H1 (cell line): ENCODE data around the gene AMZ1. TPM values are rescaled to one million over a fixed set of nuclear protein-coding genes. Genes with fewer than 3 reads are reported as not detected.

Experiments used
- CTCF ChIA-PET: fragments of 300-600 bp; sonication (Branson Sonifier 250); formaldehyde crosslinking; loops from one replicate; lab custom pipeline; 2021; ENCODE audit not compliant: partially characterized antibody; lab: Charles Lee
- POLR2A ChIA-PET: fragments of 300-600 bp; sonication (Branson Sonifier 250); formaldehyde crosslinking; loops from one replicate; lab custom pipeline; 2021; ENCODE audit warnings: inconsistent platforms; ENCODE audit not compliant: partially characterized antibody; lab: Charles Lee
- DNase-seq, 2 experiments: peaks; one replicate each; pipeline versions ENCODE4 v3.0.0 to v3.0.0-alpha.2; 2010 to 2022; ENCODE audit warnings: low spot score in 2 of 2, low read depth in 1 of 2, mixed read lengths in 1 of 2
- FAIRE-seq: peaks from 2 replicates; lab custom pipeline; 2011; peaks lifted over from hg19 to GRCh38; lab: Jason Lieb, UNC
- H2AFZ ChIP-seq: 2 replicates; pipeline ENCODE4 v1.8.1; 2012; ENCODE audit warnings: low read length, inconsistent platforms
- H2AK5ac ChIP-seq: 2 replicates; pipeline ENCODE4 v1.6.1; 2013; ENCODE audit warnings: low read depth, low read length
- H2BK120ac ChIP-seq: replicated peaks from 2 replicates; pipeline ENCODE3; 2013; ENCODE audit warnings: low read depth, low read length, inconsistent platforms
- H2BK12ac ChIP-seq: 2 replicates; pipeline ENCODE4 v1.6.1; 2013; ENCODE audit warnings: low read depth, low read length
- H2BK15ac ChIP-seq: 2 replicates; pipeline ENCODE4 v1.6.1; 2013; ENCODE audit warnings: low read length
- H2BK20ac ChIP-seq: 2 replicates; pipeline ENCODE4 v1.6.1; 2013; ENCODE audit warnings: low read length
- H2BK5ac ChIP-seq: 2 replicates; pipeline ENCODE4 v1.6.1; 2013; ENCODE audit warnings: low read depth, low read length
- H3K14ac ChIP-seq: 2 replicates; pipeline ENCODE4 v1.6.1; 2013; ENCODE audit warnings: inconsistent platforms; ENCODE audit not compliant: insufficient read length
- H3K18ac ChIP-seq: 2 replicates; pipeline ENCODE4 v1.6.1; 2013; ENCODE audit warnings: low read length; ENCODE audit errors: extremely low read depth
- H3K23ac ChIP-seq: 2 replicates; pipeline ENCODE4 v1.6.1; 2013; ENCODE audit warnings: inconsistent platforms; ENCODE audit not compliant: insufficient read length
- H3K23me2 ChIP-seq: 2 replicates; pipeline ENCODE4 v1.6.1; 2013; ENCODE audit warnings: low read depth, low read length
- H3K27ac ChIP-seq: 2 replicates; pipeline ENCODE4 v1.6.1; 2011; ENCODE audit warnings: low read depth, low read length, inconsistent platforms
- H3K27me3 ChIP-seq, 4 experiments: replicated peaks in 1 of 4; 1 replicate in 1 of 4; 2 replicates in 3 of 4; pipeline versions ENCODE4 v1.6.1 to v1.8.1; 2011 to 2013; ENCODE audit warnings: low read length in 3 of 4, mild to moderate bottlenecking in 3 of 4, inconsistent platforms in 2 of 4, mixed read lengths in 2 of 4, moderate library complexity in 1 of 4; ENCODE audit not compliant: control insufficient read depth in 3 of 4, insufficient read depth in 3 of 4; ENCODE audit errors: extremely low read depth in 1 of 4
- H3K36me3 ChIP-seq, 4 experiments: 2 replicates each; pipeline versions ENCODE4 v1.6.1 to v1.8.1; 2011 to 2013; ENCODE audit warnings: mild to moderate bottlenecking in 4 of 4, low read length in 3 of 4, moderate library complexity in 2 of 4, control low read depth in 1 of 4, inconsistent platforms in 1 of 4; ENCODE audit not compliant: insufficient read depth in 4 of 4, control insufficient read depth in 2 of 4
- H3K4ac ChIP-seq: replicated peaks from 2 replicates; pipeline ENCODE3; 2013; ENCODE audit warnings: low read length, low read depth, mixed read lengths, inconsistent platforms; ENCODE audit not compliant: insufficient read length
- H3K4me1 ChIP-seq, 4 experiments: replicated peaks in 1 of 4; 1 replicate in 1 of 4; 2 replicates in 3 of 4; pipeline versions ENCODE4 v1.6.1 to v1.8.1; 2011 to 2013; ENCODE audit warnings: low read length in 3 of 4, inconsistent platforms in 2 of 4, mixed read lengths in 1 of 4; ENCODE audit not compliant: insufficient read depth in 4 of 4, control insufficient read depth in 3 of 4
- H3K4me2 ChIP-seq, 2 experiments: 2 replicates each; pipeline versions ENCODE4 v1.6.1 to v1.8.1; 2011 to 2013; ENCODE audit warnings: low read depth in 2 of 2, low read length in 2 of 2, control low read depth in 1 of 2, inconsistent platforms in 1 of 2, mild to moderate bottlenecking in 1 of 2; ENCODE audit not compliant: insufficient read depth in 1 of 2
- H3K4me3 ChIP-seq, 4 experiments: fragments of 200-600, 300-600 bp in 1 of 4; sonication (generic), shearing (Covaris generic), sonication (Bioruptor Twin) in 1 of 4; 2 replicates each; pipeline versions ENCODE4 v1.5.1 to v1.8.1; 2011 to 2016; ENCODE audit warnings: low read length in 4 of 4, low read depth in 3 of 4, control low read depth in 2 of 4, inconsistent platforms in 2 of 4, mild to moderate bottlenecking in 2 of 4, mixed read lengths in 1 of 4, moderate library complexity in 1 of 4; ENCODE audit not compliant: insufficient read depth in 2 of 4; ENCODE audit errors: extremely low read depth in 1 of 4
- H3K56ac ChIP-seq: replicated peaks from 2 replicates; pipeline ENCODE3; 2013; ENCODE audit warnings: low read depth, mild to moderate bottlenecking, mixed read lengths, low read length, inconsistent platforms; ENCODE audit not compliant: insufficient read length
- H3K79me1 ChIP-seq: 2 replicates; pipeline ENCODE4 v1.6.1; 2013; ENCODE audit warnings: low read depth, low read length, control low read depth
- H3K79me2 ChIP-seq, 2 experiments: 2 replicates each; pipeline versions ENCODE4 v1.6.1 to v1.8.1; 2012 to 2013; ENCODE audit warnings: low read length in 2 of 2, mild to moderate bottlenecking in 2 of 2, inconsistent platforms in 1 of 2; ENCODE audit not compliant: insufficient read depth in 2 of 2, control insufficient read depth in 1 of 2
- H3K9ac ChIP-seq, 4 experiments: replicated peaks in 1 of 4; 1 replicate in 1 of 4; 2 replicates in 3 of 4; pipeline versions ENCODE4 v1.6.1 to v1.8.1; 2011 to 2013; ENCODE audit warnings: low read depth in 3 of 4, low read length in 3 of 4, control low read depth in 2 of 4, mild to moderate bottlenecking in 2 of 4, moderate library complexity in 2 of 4, inconsistent platforms in 1 of 4; ENCODE audit errors: extremely low read depth in 1 of 4
- H3K9me3 ChIP-seq, 2 experiments: 2 replicates each; pipeline versions ENCODE4 v1.6.1 to v1.8.1; 2012 to 2013; ENCODE audit warnings: mild to moderate bottlenecking in 2 of 2, moderate library complexity in 2 of 2, control low read depth in 1 of 2, inconsistent platforms in 1 of 2, low read depth in 1 of 2, low read length in 1 of 2, mixed read lengths in 1 of 2; ENCODE audit not compliant: insufficient read depth in 2 of 2
- H4K20me1 ChIP-seq, 2 experiments: replicated peaks in 1 of 2; 2 replicates each; pipeline versions ENCODE3 to v1.8.1; 2011 to 2013; ENCODE audit warnings: inconsistent platforms in 2 of 2, low read length in 2 of 2, mild to moderate bottlenecking in 1 of 2; ENCODE audit not compliant: insufficient read depth in 2 of 2, control insufficient read depth in 1 of 2
- H4K5ac ChIP-seq: 2 replicates; pipeline ENCODE4 v1.6.1; 2013; ENCODE audit warnings: low read length, low read depth, mixed read lengths, inconsistent platforms; ENCODE audit not compliant: insufficient read length
- H4K8ac ChIP-seq: 2 replicates; pipeline ENCODE4 v1.8.0; 2013; ENCODE audit warnings: mild to moderate bottlenecking, moderate library complexity, low read length, inconsistent platforms; ENCODE audit not compliant: insufficient read depth; ENCODE audit errors: extremely low read depth
- H4K91ac ChIP-seq: replicated peaks from 2 replicates; pipeline ENCODE3; 2013; ENCODE audit warnings: low read length, mixed read lengths, inconsistent platforms; ENCODE audit not compliant: insufficient read length
- CHD1 ChIP-seq: IDR thresholded peaks from 2 replicates; pipeline ENCODE4 v1.6.1; 2012; ENCODE audit warnings: low read depth, low read length, improper control_type of control experiment
- KDM4A ChIP-seq: IDR thresholded peaks from one replicate; pipeline ENCODE4 v1.7.1; 2012; ENCODE audit warnings: low read depth, mild to moderate bottlenecking, moderate library complexity, low read length, inconsistent platforms; ENCODE audit not compliant: severe bottlenecking
- PHF8 ChIP-seq: fragments of 200-600 bp; sonication (generic); conservative IDR thresholded peaks from 2 replicates; pipeline ENCODE4 v1.7.1; 2012; ENCODE audit warnings: low read depth, mild to moderate bottlenecking, inconsistent platforms, low read length, moderate library complexity
- POU5F1 ChIP-seq: IDR thresholded peaks from 2 replicates; pipeline ENCODE4 v1.6.1; 2011; ENCODE audit warnings: low read depth, mild to moderate bottlenecking, low read length, moderate library complexity
- SIRT6 ChIP-seq: IDR thresholded peaks from one replicate; pipeline ENCODE4 v1.7.1; 2012; ENCODE audit warnings: low read length, inconsistent platforms
- SUZ12 ChIP-seq: fragments of 200-600 bp; sonication (generic); IDR thresholded peaks from 2 replicates; pipeline ENCODE4 v1.6.1; 2012; ENCODE audit warnings: mild to moderate bottlenecking, inconsistent platforms, low read length, moderate library complexity, mixed read lengths
- WGBS, 2 experiments: shearing (Covaris generic) in 1 of 2; methylation state at CpG; one replicate each; pipeline versions ENCODE4 v1.1.6 to v1.1.7; 2013 to 2015; ENCODE audit warnings: low lambda C conversion rate in 2 of 2, mixed read lengths in 2 of 2, inconsistent platforms in 1 of 2, low coverage in 1 of 2, missing lambda C conversion rate in 1 of 2; ENCODE audit not compliant: insufficient replicate concordance in 2 of 2, insufficient coverage in 1 of 2, insufficient read length in 1 of 2; ENCODE audit errors: extremely low coverage in 1 of 2, missing lambda C conversion rate in 1 of 2; 5-methylcytosine and 5-hydroxymethylcytosine counted together
- polyA plus RNA-seq, 7 experiments: library from polyadenylated mRNA; depleted of rRNA in 3 of 7; stranded (reverse) in 5 of 7; unstranded in 2 of 7; fragments of >200 nt in 5 of 7; fragments of 200-250 nt in 2 of 7; gene quantifications; 1 replicate in 5 of 7; 2 replicates in 1 of 7; 4 replicates in 1 of 7; pipeline versions ENCODE4 v1.2.1 to v1.2.3, GENCODE V29; 2011 to 2013; ENCODE audit warnings: missing spikeins in 2 of 7, mixed read lengths in 2 of 7
- total RNA-seq: library from RNA; stranded (reverse); fragmentation: NEBNext Ultra II Directional; extraction: Animal tissue kit (Norgen Biotek cat#: 25700); gene quantifications from 2 replicates; pipeline ENCODE4 v1.2.1, GENCODE V29; 2021
- TF ChIP-seq, protein P1 (sequence below): IDR thresholded peaks from 2 replicates; pipeline ENCODE4 v1.6.1; 2012; ENCODE audit warnings: low read length, inconsistent platforms

Gene AMZ1
- total and polyA plus RNA-seq, 2 of the 8 experiments (the other 6 are each of a cell fraction or from before 2014, with no cell fraction given), result 0.59 to 1.4 TPM

GRCh38 chr7:2689343-2689847 lies 1.4 kb downstream of the AMZ1 start:
- Histone ChIP-seq H3K4me1 (peaks cover 0 to 11% (median 8%) of the 10 kb centered on the region in 4 experiments; a peak in 5 of 7 replicates), H4K91ac (no peak overlapping the region), H3K23me2 (peaks cover 3% of the 10 kb centered on the region; the same call in 1 of the 2 replicates), H3K9me3 (no peaks in the 10 kb centered on the region; a peak in 1 of 4 replicates), H3K9ac (no peak overlapping the region), H2BK120ac (no peak overlapping the region), H3K56ac (no peak overlapping the region), H3K4me2 (no peak overlapping the region; a peak in 1 of 4 replicates), H3K79me2 (no peaks in the 10 kb centered on the region), H4K8ac (no peak overlapping the region), H3K4ac (no peak overlapping the region), H2BK12ac (no peak overlapping the region), H4K20me1 (no peaks in the 10 kb centered on the region), H2AK5ac (no peak overlapping the region; the same call in 1 of the 2 replicates), H3K23ac (no peak overlapping the region), H2BK15ac (peak overlapping the region; percentile 72; the same call in 1 of the 2 replicates), H2BK20ac (no peak overlapping the region), H3K14ac (no peak overlapping the region), H3K36me3 (no peaks in the 10 kb centered on the region; a peak in 1 of 8 replicates), H4K5ac (no peak overlapping the region), H2BK5ac (no peak overlapping the region), H3K27ac (no peak overlapping the region), H3K4me3 (no peak overlapping the region), H2AFZ (no peak overlapping the region), H3K27me3 (peaks cover 7 to 34% (median 30%) of the 10 kb centered on the region in 4 experiments), H3K79me1 (peaks cover 3% of the 10 kb centered on the region; the same call in 1 of the 2 replicates)
- CTCF ChIA-PET, result interaction anchor here (0.7 to 7.6 kb wide), 11 partner anchors 7 to 258 kb away, joined by 3 to 92 read pairs (median 5); no protein-coding TSS in a partner anchor
- no peak for DNase-seq
- 86% methylated on average over 15 of the region's 16 CpGs; no CpG with 5 or more reads in 1 of the 2 experiments for WGBS, 2 experiments
- FAIRE-seq, result no peak
- POLR2A ChIA-PET, result no interaction called here
- no peak for TF ChIP-seq POU5F1
- TF ChIP-seq, protein P1, sequence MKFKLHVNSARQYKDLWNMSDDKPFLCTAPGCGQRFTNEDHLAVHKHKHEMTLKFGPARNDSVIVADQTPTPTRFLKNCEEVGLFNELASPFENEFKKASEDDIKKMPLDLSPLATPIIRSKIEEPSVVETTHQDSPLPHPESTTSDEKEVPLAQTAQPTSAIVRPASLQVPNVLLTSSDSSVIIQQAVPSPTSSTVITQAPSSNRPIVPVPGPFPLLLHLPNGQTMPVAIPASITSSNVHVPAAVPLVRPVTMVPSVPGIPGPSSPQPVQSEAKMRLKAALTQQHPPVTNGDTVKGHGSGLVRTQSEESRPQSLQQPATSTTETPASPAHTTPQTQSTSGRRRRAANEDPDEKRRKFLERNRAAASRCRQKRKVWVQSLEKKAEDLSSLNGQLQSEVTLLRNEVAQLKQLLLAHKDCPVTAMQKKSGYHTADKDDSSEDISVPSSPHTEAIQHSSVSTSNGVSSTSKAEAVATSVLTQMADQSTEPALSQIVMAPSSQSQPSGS, result no peak
- TF ChIP-seq SIRT6, result no peak
- TF ChIP-seq KDM4A, result no peak
- no peak for TF ChIP-seq SUZ12
- no peak for TF ChIP-seq CHD1
- no peak for TF ChIP-seq PHF8
- TF ChIP-seq, all 59 proteins: peak for 0
- H3K18ac ChIP-seq, result no peak overlapping the region
